Dermis microvascular lymphatic vessel endothelial cell (primary cell): ENCODE measurements around the gene WDR81. TPM values are rescaled to one million over a fixed set of nuclear protein-coding genes. Genes with fewer than 3 reads are reported as not detected.
"Not testable (repeated sequence)": the region's sequence is repeated elsewhere in the genome, so short reads cannot be mapped to it uniquely, and the experiment has no call there.

Experiments
- DNase-seq, 2 donors: peaks; one replicate each; pipeline versions ENCODE4 v3.0.0 to v3.0.0-alpha.2; 2010; ENCODE audit warnings: low read depth in 2 of 2
- total RNA-seq: library from RNA; depleted of rRNA; stranded (reverse); fragments of >200 nt; gene quantifications from 2 replicates; pipeline ENCODE4 v1.2.1, GENCODE V29; 2014

Gene WDR81
- total RNA-seq, 1 donor from 2014 or later, result 7.8 TPM

DNA sequence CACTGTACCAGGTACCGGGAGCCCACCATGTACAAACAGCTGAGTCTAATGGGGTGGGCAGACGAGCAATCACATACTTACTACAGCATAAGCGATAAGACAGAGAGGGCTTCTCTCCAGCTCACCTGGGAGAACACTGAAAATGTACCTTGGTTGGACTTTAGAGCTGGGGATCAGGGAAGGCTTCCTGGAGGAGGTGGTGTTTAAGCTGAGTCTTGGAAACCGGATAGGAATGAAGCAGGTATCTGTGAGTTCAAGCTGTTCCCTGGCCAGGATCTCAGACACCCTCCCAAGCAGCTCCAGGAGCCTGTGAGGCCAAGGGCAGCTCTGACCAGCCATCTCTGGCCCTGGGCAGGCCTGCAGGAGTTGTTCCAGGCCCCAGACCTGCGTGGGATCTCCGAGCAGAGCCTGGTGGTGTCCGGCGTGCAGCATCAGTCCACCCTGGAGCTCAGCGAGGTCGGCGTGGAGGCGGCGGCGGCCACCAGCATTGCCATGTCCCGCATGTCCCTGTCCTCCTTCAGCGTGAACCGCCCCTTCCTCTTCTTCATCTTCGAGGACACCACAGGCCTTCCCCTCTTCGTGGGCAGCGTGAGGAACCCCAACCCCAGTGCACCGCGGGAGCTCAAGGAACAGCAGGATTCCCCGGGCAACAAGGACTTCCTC is 29.4 kb downstream of the WDR81 start:
- no peak for DNase-seq

DNA sequence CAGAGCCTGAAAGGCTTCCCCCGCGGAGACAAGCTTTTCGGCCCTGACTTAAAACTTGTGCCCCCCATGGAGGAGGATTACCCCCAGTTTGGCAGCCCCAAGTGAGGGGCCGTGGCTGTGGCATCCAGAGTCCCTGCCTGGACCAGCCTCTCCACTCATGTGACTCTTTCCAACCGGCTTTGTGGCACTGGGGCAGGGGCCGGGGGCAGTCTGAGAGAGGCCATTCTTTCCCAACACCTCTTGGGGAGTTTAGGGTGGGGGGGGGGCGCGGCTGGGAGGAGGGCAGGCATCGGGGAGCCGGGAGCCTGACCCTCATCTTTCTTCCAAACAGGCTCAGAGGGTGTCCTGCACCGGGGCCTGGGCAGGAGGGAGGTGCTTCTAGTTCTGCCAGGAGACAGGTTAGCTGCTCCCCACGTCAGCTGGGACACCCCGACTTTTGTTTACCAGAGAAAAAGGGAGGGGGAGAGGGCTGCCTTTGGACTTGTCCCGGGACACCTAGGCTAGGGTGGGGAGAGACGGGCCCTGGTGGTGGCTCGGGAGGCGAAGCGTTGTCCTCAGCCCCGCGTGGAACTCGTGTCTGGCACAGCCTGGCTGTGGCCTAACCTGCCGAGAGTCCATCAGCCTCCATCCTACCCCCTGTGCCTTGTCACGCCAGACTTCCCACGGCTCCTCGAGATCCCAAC is 30.1 kb downstream of the WDR81 start:
- no peak for DNase-seq

DNA sequence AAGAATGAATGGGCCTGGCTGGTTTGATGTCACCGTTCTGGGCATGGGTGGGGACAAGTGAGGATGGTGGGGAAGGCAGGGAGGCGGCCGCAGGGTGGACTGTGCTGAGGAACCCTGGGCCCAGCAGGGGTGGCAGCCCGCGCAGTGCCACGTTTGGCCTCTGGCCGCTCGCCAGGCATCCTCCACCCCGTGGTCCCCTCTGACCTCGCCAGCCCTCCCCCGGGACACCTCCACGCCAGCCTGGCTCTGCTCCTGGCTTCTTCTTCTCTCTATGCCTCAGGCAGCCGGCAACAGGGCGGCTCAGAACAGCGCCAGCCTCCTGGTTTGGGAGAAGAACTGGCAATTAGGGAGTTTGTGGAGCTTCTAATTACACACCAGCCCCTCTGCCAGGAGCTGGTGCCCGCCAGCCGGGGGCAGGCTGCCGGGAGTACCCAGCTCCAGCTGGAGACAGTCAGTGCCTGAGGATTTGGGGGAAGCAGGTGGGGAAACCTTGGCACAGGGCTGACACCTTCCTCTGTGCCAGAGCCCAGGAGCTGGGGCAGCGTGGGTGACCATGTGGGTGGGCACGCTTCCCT is 30.8 kb downstream of the WDR81 start:
- no peak for DNase-seq

DNA sequence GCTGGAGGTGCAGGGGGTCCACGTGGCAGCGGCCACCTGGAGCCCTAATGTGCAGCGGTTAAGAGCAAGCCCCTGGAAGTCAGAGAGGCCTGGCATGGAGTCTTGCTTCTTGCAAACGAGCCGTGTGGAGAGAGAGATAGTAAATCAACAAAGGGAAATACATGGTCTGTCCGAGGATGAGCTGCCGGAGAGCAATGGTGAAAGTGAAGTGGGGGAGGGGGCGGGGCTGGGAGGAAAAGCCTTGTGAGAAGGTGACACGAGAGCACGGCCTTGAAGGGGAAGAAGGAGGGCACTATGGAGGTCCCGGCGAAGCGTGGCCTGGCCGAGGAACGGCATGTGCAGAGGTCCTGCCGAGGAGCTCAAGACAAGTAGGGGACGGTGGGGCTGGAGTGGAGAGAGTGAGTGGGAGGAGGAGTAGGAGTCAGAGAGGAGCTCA is 31.3 kb downstream of the WDR81 start:
- no peak for DNase-seq

DNA sequence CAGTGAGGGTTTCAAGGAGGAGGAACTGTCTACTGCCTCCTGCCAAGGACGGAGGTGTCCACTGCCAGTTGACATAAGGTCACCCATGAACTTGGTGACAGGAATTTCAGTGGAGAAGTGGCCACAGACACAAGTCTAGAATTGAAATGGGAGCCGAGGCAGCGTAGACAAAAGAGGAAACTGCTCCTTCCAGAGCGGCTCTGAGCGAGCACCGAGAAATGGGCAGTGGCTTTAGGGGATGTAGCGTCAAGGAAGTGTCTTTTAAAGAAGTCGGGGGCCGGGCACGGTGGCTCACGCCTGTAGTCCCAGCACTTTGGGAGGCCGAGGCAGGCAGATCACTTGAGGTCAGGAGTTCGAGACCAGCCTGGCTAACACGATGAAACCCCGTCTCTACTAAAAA is 34.3 kb downstream of the WDR81 start:
- no peak for DNase-seq

DNA sequence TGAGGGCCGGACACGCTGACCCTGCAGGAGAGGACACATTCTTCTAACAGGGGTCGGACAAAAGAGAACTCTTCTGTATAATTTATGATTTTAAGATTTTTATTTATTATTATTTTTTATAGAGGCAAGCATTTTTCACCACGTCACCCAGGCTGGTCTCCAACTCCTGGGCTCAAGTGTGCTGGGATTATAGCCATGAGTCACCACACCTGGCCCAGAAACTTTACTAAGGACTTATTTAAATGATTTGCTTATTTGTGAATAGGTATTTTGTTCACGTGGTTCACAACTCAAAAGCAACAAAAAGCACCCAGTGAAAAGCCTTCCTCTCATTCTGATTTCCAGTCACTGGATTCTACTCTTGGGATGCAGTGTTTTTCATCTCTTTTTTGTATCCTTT is 35.0 kb downstream of the WDR81 start:
- DNase-seq, result no peak

DNA sequence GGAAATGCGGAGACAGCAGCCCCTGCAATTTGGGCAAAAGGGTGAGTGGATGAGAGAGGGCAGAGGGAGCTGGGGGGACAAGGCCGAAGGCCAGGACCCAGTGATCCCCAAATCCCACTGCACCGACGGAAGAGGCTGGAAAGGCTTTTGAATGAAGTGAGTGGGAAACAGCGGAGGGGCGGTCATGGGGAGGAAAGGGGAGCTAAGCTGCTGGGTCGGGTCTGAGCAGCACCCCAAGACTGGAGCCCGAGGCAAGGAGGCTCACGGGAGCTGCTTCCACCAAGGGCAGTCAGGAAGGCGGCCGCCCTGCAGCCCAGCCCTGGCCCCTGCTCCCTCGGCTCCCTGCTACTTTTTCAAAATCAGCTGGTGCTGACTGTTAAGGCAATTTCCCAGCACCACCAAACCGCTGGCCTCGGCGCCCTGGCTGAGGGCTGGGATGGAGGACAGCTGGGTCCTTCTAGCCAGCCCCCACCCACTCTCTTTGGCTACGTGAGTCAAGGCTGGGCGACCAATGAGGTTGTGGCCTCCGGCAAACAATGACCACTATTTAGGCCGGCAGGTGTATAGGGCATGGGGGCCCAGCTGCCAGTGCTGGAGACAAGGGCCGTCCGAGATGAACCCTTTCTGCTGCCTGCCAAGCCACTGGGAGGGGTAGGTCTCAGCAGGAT is 37.9 kb downstream of the WDR81 start:
- no peak for DNase-seq

DNA sequence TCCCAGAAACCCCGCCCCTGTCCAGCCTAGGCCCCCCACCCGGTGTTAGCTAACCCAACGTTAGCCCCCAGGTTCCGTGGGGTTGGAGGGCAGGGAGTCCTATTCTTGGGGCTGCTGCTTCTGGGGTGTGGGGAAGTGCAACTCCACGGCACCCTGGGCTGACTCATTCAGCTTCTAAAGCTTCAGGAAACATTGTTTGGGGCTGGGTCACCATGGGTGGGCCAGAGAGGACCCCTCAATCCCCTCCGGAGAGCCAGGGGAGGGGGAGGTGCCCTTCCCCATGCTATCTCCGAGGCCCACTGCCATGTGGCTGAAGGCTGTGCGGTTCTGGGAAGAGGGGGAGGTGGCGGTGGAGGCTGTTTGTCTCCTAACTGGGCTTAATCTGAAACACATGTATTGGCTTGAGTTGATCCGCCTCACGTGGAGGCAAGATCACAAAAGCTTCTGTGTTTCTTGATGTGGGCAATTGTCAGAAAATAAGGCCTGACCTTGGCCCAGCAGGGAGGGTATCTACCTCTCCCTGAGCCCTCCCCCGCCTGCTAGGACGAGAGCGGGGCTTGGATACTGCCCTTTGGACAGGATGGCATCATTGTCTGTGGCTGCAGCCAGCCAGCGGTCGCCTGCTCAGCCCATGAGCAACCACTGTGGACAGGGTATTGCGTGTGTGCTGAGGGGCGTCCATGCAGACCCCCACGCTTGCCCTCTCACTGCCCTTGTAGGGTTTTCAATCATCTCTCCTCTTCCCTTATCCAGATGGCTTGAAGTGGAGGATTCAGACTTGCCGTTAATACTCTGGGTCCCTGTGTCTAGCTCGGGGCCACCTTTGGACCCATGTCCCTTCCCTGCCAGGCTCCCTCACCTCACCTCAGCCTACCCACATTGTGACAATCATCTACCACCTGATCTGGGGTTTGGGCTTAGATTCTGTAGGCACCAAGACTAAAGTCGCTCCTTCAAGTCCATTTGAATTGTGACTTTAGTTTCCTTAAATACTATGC is 38.7 kb downstream of the WDR81 start:
- no peak for DNase-seq

DNA sequence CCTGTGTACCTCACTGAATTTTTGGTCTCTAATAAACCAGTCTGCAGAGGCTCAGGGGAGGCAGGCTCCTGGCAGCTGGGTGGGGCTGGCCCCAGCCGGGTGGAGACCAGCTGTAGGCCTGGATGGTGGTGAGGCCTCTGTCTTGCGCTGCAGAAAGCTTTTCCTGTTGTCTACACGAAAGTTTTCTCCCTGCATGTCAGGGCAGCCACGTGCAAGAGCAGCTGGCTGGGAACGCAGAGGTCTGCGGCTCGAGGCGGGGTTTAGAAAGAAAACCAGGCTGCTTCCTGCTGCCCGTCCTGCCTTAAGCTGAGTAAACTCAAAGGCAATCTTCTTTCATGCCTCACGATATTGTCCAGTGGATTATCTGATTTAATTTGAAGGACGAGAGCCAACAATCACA is 39.8 kb downstream of the WDR81 start:
- DNase-seq, result peak in 1 of 2 donors; percentile 89

DNA sequence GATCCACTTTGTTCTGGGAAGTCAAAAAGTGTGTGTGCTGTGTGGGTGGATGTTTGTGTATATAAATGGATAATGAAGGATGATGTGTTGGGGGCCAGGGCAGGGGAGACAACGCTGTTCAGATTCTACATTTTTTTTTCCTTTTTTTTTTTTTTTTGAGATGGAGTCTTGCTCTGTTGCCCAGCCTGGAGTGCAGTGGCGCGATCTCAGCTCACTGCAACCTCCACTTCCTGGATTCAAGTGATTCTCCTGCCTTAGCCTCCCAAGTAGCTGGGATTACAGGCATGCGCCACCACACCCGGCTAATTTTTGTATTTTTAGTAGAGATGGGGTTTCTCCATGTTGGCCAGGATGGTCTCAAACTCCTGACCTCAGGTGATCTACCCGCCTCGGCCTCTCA is 40.2 kb downstream of the WDR81 start:
- not testable (repeated sequence) for DNase-seq

DNA sequence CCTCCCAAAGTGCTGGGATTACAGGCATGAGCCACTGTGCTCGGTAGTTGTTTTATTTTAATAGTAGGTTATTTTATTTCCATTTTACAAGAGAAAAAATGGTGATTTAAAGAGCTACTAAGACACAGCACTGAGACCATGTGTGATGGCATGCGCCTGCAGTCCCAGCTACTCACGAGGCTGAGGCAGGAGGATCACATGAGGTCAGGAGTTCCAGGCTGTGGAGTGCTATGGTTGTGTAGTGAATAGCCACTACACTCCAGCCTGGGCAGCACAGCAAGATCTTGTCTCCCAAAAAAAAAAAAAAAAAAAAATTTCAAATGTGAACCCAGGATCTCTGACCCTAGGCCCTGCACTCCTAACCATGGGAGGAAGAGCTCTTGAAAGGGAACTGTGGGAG is 41.1 kb downstream of the WDR81 start:
- no peak for DNase-seq

DNA sequence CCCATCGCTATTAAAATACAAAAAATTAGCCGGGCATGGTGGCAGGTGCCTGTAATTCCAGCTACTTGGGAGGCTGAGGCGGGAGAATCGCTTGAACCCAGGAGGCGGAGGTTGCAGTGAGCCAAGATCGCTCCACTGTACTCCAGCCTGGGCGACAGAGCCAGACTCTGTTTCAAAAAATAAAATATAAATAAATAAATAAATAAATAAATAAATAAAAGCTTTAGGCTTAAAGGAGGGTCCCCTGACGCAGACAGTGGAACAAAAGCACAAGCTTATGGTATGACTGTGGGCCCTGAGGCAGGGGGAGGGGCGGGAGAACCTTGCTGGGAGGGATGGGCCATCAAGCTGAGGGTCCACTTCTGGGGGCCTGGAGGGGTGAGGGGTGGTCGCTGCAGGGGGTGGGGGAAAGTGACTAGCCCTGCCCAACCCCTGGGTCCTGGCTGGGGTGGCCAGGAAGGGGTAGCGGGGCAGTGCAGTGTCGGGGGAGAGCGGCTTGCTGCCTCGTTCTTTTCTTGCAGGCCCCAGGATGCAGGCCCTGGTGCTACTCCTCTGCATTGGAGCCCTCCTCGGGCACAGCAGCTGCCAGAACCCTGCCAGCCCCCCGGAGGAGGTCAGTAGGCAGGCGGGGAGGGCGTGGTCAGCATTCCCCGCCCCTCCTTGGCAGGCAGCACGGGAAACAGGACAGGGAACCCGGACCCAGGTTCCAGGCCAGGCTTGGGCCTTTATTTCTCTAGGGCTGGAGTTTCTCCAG is 42.1 kb downstream of the WDR81 start:
- peak in 1 of 2 donors; percentile 19 for DNase-seq

DNA sequence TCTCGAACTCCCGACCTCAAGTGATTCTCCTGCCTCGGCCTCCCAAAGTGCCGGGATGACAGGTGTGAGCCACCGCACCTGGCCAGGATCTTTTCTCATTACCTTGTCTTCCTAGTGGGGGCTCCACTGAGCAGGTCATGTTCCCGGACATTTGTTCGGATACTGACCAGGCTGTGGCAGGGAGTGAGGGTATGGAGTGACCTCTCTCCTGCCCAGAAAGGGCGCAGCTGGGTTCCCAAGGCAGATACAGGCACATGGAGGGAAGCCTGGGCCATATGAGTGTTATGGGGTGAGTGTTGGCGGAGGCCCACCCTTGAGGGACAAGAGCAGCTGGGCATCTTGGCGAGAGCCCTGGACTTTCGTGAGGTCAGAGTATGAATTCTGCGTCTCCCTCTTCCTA is 42.9 kb downstream of the WDR81 start:
- DNase-seq, result no peak

DNA sequence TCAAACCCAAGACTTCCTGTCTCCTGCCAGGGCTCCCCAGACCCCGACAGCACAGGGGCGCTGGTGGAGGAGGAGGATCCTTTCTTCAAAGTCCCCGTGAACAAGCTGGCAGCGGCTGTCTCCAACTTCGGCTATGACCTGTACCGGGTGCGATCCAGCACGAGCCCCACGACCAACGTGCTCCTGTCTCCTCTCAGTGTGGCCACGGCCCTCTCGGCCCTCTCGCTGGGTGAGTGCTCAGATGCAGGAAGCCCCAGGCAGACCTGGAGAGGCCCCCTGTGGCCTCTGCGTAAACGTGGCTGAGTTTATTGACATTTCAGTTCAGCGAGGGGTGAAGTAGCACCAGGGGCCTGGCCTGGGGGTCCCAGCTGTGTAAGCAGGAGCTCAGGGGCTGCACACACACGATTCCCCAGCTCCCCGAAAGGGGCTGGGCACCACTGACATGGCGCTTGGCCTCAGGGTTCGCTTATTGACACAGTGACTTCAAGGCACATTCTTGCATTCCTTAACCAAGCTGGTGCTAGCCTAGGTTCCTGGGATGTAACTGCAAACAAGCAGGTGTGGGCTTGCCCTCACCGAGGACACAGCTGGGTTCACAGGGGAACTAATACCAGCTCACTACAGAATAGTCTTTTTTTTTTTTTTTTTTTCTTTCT is 45.4 kb downstream of the WDR81 start:
- no peak for DNase-seq

DNA sequence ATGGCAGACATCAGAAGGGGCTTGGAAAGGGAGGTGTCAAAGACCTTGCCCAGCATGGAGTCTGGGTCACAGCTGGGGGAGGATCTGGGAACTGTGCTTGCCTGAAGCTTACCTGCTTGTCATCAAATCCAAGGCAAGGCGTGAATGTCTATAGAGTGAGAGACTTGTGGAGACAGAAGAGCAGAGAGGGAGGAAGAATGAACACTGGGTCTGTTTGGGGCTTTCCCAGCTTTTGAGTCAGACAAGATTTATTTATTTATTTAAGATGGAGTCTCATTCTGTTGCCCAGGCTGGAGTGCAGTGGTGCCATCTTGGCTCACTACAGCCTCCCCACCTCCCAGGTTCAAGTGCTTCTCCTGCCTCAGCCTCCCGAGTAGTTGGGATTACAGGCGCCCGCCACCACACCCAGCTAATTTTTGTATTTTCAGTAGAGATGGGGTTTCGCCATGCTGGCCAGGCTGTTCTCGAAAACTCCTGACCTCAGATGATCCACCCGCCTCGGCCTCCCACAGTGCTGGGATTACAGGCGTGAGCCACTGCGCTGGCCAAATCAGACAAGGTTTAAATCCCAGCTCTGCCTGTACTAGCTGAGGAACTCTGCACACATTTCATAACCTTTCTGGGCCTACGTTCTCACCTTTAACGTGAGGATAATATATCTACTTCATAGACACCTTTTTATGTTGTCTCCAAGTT is 48.6 kb downstream of the WDR81 start:
- peak in 1 of 2 donors; percentile 24 for DNase-seq

DNA sequence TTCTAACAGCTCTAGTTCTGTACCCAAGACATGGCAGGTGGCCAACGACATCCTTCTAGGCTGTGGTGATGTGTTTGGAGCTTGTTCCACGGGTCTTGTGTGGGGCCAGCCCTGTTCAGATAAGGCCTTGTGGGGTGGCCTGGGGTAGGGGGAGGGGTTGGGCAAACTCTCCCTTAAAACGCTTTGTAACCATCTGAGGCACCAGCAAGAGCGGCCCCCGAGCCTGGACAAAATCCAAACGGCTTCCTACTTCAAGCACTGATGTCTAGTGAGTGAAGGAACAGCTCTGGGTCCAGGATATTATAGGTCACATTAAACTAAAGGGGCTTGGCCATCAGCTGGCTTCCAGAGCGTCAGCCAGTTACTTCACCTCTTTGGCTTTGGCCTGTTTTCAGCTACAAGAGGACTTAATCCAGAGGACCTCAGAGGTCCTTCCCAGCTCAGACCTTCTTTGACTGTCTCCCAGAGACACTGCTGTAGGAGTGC is 49.2 kb downstream of the WDR81 start:
- no peak for DNase-seq

DNA sequence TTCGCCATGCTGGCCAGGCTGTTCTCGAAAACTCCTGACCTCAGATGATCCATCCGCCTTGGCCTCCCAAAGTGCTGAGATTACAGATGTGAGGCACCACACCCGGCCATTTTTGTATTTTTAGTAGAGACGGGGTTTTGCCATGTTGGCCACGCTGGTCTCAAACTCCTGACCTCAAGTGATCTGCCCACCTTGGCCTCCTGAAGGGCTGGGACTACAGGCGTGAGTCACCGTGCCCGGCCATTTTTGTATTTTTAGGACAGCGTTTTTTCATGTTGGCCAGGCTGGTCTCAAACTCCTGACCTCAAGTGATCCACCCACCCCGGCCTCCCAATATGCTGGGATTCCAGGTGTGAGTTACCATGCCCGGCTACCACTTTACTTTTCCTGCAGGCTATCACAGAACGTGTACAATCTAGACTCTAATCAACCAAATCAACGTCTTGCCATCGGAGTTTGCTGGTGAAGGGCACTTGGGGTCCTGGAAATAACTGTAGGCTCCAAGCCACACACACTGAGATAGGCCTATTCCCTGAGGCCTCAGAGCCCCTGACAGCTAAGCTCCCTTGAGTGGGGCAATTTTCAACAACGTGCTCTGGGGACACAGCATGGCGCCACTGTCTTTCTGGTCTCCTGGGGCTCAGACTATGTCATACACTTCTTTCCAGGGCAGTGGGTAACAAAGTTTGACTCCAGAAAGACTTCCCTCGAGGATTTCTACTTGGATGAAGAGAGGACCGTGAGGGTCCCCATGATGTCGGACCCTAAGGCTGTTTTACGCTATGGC is 50.1 kb downstream of the WDR81 start:
- no peak for DNase-seq

DNA sequence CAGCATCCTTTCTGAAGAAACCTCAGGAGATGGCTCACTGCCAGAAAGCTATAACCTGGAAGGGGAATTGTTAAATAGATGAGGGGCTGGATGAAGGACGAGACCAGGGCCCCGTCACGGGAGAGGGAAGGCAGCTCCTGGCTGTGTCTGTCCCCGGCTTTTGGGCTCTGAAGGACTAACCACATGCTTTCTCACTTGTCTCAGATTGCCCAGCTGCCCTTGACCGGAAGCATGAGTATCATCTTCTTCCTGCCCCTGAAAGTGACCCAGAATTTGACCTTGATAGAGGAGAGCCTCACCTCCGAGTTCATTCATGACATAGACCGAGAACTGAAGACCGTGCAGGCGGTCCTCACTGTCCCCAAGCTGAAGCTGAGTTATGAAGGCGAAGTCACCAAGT is 51.8 kb downstream of the WDR81 start:
- DNase-seq, result no peak
